HL-60 (cell line): ENCODE measurements around the gene IPO11.

Experiments
- DNase-seq, 2 experiments: peaks; one replicate each; pipeline ENCODE4 v3.0.0-alpha.2; 2010 to 2020; ENCODE audit warnings: low read depth in 1 of 2, low spot score in 1 of 2
- H3K27ac ChIP-seq: fragments of 250-450 bp; sonication (Bioruptor Pico); replicated peaks from 2 replicates; pipeline ENCODE4 v1.5.1; 2020; ENCODE audit warnings: mild to moderate bottlenecking, moderate library complexity
- H3K27me3 ChIP-seq: fragments of 250-450 bp; sonication (Bioruptor Pico); 2 replicates; pipeline ENCODE4 v1.5.1; 2021; ENCODE audit warnings: mild to moderate bottlenecking, moderate library complexity; ENCODE audit not compliant: insufficient read depth, poor library complexity, severe bottlenecking
- H3K4me3 ChIP-seq: replicated peaks from 2 replicates; pipeline ENCODE4 v1.5.1; 2011; ENCODE audit warnings: mild to moderate bottlenecking, control low read depth, low read length; ENCODE audit not compliant: insufficient read depth
- GABPA ChIP-seq: IDR thresholded peaks from 2 replicates; pipeline ENCODE4 v1.6.1; 2012; ENCODE audit warnings: low read depth
- POLR2AphosphoS5 ChIP-seq: IDR thresholded peaks from 2 replicates; pipeline ENCODE4 v1.6.1; 2012; ENCODE audit warnings: low read depth
- SPI1 ChIP-seq: IDR thresholded peaks from 2 replicates; pipeline ENCODE4 v1.6.1; 2012; ENCODE audit warnings: low read depth, mild to moderate bottlenecking, borderline replicate concordance
- TF ChIP-seq, protein P1 (sequence below): IDR thresholded peaks from 2 replicates; pipeline ENCODE4 v1.6.1; 2012; ENCODE audit warnings: low read depth; ENCODE audit not compliant: insufficient replicate concordance
- TF ChIP-seq, protein P2 (sequence below): IDR thresholded peaks from one replicate; pipeline ENCODE4 v1.5.1; 2011; ENCODE audit warnings: low read length, control low read depth, inconsistent platforms; ENCODE audit not compliant: insufficient read depth

IPO11 gene

DNA sequence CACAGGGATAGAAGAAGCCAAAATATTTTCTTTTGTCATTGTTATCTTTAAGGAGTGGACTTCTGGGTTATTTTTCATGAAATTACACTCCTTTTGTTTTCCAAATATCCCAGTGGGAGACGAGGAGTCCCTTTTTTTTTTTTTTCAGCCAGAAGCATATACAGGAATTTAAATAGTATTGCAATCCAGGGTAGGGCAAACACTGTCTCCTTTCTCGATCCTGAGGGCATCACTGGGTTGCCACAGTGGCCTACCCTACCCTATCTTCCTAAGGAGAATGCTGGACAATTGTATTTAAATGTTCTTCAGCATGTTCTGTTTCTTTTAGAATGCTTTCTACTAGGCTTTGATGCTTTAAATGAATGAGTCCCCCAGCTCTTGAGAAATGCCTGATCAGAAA is 214.0 kb downstream of the IPO11 start:
- TF ChIP-seq, protein P1, sequence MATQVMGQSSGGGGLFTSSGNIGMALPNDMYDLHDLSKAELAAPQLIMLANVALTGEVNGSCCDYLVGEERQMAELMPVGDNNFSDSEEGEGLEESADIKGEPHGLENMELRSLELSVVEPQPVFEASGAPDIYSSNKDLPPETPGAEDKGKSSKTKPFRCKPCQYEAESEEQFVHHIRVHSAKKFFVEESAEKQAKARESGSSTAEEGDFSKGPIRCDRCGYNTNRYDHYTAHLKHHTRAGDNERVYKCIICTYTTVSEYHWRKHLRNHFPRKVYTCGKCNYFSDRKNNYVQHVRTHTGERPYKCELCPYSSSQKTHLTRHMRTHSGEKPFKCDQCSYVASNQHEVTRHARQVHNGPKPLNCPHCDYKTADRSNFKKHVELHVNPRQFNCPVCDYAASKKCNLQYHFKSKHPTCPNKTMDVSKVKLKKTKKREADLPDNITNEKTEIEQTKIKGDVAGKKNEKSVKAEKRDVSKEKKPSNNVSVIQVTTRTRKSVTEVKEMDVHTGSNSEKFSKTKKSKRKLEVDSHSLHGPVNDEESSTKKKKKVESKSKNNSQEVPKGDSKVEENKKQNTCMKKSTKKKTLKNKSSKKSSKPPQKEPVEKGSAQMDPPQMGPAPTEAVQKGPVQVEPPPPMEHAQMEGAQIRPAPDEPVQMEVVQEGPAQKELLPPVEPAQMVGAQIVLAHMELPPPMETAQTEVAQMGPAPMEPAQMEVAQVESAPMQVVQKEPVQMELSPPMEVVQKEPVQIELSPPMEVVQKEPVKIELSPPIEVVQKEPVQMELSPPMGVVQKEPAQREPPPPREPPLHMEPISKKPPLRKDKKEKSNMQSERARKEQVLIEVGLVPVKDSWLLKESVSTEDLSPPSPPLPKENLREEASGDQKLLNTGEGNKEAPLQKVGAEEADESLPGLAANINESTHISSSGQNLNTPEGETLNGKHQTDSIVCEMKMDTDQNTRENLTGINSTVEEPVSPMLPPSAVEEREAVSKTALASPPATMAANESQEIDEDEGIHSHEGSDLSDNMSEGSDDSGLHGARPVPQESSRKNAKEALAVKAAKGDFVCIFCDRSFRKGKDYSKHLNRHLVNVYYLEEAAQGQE: no peak
- H3K4me3 ChIP-seq: no peak overlapping the region

DNA sequence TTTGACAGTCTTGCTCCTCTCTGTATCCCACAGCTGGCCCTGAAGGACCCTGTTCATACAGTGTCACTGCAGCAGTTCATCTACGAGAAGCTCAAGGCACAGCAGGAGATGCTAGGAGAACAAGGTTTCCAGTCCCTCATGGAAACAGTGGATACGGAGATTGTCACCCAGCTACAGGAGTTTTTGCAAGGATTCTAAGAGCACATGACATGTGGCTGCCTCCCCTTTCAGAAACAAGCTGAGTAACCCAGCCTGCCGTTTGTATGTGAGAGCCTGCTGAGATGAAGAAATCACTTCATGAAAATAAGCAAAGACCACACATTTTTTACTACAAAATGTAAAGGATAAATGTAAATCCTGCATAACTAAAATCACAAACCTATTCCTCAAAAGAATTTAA is 214.6 kb downstream of the IPO11 start:
- no peak overlapping the region for H3K27ac ChIP-seq

More for the DNA sequence above, 214.0 kb downstream of the IPO11 start:
- no peaks in the 10 kb centered on the region for H3K27me3 ChIP-seq
- no peak overlapping the region for H3K27ac ChIP-seq
- DNase-seq: no peak

DNA sequence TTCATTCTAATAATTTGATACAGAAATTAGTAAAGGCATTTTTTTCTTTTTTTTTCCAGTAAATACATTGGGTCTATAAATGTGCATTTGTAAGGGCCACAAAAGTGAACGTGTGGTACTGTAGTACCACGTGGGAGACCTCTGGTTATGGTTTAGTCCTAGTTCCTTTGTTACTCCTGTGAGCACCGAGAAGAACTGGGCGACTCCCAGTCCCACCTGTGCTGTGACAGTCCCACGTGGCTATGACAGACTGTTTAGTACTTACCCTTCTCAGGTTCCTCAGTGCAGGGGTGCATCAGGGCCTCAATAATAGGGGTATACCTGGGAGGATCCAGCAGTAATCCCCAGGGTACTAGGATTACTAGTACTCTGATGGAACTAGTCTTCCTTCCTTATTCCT is 215.3 kb downstream of the IPO11 start:
- Histone ChIP-seq H3K27me3 (no peaks in the 10 kb centered on the region), H3K27ac (no peak overlapping the region), H3K4me3 (no peak overlapping the region)
- no peak for DNase-seq
- TF ChIP-seq POLR2AphosphoS5 (no peak), SPI1 (no peak), GABPA (no peak)
- TF ChIP-seq, protein P1: no peak
- TF ChIP-seq, protein P2, sequence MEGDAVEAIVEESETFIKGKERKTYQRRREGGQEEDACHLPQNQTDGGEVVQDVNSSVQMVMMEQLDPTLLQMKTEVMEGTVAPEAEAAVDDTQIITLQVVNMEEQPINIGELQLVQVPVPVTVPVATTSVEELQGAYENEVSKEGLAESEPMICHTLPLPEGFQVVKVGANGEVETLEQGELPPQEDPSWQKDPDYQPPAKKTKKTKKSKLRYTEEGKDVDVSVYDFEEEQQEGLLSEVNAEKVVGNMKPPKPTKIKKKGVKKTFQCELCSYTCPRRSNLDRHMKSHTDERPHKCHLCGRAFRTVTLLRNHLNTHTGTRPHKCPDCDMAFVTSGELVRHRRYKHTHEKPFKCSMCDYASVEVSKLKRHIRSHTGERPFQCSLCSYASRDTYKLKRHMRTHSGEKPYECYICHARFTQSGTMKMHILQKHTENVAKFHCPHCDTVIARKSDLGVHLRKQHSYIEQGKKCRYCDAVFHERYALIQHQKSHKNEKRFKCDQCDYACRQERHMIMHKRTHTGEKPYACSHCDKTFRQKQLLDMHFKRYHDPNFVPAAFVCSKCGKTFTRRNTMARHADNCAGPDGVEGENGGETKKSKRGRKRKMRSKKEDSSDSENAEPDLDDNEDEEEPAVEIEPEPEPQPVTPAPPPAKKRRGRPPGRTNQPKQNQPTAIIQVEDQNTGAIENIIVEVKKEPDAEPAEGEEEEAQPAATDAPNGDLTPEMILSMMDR: no peak

More for the DNA sequence above, 214.6 kb downstream of the IPO11 start:
- Histone ChIP-seq H3K27me3 (no peaks in the 10 kb centered on the region), H3K4me3 (no peak overlapping the region)
- no peak for TF ChIP-seq GABPA
- TF ChIP-seq SPI1: no peak
- TF ChIP-seq, protein P2: no peak
- no peak for TF ChIP-seq POLR2AphosphoS5
- TF ChIP-seq, protein P1: no peak
- no peak for DNase-seq
